ENCODE data around the gene ST8SIA6.
"Not testable (repeated sequence)": the region's sequence is repeated elsewhere in the genome, so short reads cannot be mapped to it uniquely, and the experiment has no call there.

Gene ST8SIA6

DNA sequence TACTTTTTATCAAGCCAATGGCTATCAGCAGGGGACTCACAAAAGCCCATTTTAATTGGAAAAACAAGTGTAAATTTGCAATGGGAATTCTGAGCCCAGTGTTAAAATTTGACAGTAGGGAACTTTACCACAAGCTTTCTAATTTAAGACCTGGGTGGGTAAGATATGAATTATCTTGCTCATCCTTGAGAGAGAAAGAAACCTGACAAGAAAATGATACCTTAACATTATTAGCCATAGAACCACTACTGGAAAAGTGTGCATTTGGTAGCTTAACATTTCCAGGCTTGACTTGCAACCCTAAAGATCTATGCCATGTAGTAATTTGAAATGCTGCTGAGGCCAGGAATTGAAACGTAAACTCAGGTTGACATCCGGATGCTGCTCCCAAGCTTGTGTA, 2.7 kb upstream of the ST8SIA6 start:
- DNase-seq (ENCODE audit: low read depth in 2 of 2), result no peak

DNA sequence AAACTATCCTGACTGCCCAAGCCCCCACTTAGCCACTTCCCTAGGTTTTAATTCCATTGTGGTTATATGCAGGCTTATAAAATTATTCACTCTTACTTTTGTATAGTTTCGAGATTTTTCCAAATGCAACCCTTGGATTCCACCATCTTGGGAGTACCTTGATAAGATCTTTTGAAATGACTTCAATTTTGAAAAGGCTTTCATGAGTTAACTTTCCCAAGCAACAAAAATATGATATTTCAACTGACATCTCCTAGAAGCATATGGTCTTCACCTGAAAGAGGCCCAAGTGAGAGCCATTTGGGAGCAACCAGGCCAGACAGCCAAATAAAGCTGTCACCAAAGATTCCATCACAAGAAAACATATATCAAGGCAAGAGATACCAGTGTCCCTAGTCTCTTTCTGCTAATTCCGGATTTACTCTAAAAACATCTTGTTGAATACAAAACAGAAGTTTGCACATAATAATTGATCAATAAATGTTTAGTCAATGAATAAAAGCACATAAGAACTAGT, 1.7 kb upstream of the ST8SIA6 start:
- DNase-seq (ENCODE audit: low read depth in 2 of 2), result no peak

DNA sequence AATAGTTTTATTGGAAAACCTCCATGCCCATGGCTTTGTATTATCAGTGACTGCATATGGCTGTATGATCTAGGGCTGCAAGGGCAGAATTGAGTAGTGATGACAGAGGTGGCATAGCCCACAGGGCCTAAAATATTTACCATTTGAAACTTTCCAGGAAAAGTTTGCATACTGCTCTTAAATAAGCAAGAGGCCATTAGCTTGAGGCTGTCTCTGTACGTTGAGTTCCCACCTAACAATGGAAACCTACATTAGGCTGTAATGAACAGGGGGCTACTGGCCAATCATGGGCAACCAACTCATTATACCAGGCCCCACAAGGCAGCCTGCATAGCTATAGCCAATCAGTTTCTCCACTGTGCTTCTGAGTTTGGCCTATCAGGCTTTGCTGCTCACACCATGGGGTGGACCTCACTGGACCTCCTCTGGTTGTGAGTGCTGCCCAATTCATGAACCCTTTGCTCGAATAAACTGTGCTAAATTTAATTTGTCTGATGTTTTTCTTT, 673 bp upstream of the ST8SIA6 start:
- no peak for DNase-seq (ENCODE audit: low read depth in 2 of 2)

DNA sequence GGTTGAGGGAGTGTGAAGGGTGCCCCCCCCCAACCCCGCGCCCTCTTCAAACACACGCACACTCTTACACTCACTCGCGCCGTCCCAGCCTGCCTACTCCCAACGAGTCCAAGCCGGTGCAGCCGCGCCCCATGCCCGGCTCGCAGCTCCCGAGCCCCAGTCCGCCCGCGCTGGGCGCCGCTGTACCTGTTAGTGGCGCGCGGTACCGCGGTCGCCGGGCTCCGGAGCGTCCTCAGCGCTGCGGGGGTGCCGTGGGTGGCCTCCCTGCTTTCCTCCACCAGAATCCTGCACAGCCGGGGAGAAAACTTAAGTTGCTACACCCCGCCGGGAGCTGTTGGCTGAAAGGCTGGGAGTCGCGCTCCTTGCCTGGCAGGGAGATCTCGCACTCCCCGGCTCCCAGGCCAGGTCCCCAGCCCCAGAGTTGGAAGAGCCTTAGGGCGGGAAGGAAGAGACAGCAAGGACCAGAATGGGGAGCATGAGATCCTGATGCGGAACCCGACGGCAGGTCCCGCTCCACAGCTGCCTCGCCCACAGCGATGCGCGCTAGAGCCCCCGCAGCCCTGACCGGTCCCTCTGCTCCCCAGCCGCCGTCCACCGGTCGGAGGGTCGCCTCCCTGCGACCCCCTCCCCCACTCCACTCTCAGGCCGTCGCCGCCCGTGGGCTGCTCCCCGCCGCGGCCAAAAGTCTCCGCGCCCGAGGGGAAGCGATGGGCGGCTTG, 863 bp downstream of the ST8SIA6 start:
- peak in 1 of 2 donors; percentile 34 for DNase-seq (ENCODE audit: low read depth in 2 of 2)

DNA sequence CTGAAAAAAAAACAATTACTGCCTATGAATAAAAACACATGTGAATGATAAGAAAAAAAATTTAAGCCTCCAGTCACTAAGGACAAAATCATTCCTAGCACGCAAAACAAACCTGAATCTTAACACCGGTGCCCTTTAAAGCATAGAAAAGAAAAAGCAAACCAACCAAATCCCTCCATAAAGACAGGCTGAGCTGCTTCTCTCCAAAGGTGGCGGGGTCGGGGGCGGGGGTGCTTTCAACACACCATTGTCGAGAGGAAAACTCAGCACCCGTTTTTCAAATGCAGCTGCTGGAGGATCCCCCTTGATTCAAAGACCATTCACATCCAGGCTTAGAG, 1.4 kb downstream of the ST8SIA6 start:
- DNase-seq (ENCODE audit: low read depth in 2 of 2), result no peak

DNA sequence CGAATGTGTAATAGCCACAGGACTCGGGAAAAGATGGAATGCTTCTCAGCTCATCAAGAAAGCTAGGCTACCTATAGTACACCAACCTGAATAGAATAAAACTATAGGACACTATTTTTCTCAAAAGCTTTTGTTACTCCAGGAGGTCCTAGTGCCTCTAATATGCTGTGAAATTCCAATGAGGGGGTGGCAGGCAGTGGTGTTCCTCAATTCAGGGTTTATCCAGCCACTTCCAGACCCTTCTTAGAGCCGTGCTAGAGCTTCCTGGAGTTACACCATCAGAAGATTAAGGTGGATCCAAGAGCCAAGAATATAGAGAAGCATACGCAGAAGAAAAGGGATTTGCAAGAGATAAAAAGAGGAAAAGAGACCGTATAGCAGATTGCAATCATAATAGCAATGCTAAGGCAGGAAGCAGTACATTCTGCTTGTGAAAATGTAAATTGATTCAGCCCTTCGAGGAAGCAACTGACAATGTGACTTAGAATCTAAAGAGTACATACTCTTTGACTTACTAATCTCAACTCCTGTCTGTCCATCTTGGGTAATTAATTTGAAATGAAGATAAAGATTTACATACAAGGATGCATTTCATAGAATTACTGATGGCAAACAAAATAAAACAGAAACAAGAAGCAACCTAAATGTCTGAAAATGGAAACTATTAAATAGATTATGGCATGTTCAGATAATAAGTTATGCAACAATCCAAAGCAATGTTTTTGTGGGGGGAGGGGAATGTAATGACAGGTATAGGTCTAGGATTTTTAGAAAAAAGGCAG, 2.1 kb downstream of the ST8SIA6 start:
- no peak for DNase-seq (ENCODE audit: low read depth in 2 of 2)

DNA sequence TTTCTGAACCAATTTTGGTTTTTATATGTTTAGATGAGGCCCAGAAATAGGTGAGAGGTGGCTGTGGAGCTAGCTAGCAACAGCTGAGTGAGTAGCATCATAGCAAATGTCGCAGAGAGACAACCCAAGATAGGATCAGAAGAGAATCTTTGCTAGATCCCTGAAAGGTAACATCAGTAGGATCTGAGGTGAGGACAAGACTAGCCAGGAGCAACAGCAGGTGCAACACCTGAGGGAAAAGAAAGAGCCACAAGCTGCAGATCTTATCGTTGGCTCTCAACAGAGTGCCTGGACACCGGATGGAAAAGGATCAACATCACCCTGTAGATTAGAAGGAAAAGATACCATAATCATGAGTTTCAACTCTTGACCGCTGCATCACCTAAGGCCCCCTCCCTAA, 4.4 kb downstream of the ST8SIA6 start:
- no peak for DNase-seq (ENCODE audit: low read depth in 2 of 2)

DNA sequence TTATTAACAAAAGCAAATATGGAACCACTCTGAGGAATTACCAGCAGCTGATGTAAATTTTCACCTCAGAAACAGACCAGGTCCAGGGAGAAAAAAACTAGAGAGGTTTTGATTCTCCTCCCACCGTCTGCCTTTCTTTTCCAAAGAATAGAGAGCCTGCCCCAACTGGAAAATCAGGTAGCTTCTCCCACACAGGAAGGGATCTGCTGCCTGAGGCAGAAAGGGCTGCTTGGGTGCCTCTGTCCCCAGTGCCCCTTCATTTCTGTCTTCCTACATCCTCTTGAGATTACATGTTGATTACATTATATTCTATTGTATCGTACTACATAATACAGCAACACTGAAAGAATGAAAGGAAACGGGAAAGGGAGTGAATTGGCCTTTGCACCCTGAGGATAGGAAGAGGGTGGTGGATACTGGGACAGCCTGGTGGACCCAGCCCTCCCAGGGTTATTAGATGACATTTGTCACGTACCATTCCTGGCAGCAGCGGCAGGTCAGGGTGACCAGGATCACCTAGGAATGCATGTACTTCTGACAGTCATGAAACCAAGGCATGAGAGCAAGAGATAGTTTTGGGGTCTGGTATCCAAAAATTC, 8.9 kb downstream of the ST8SIA6 start:
- DNase-seq (ENCODE audit: low read depth in 2 of 2), result no peak

DNA sequence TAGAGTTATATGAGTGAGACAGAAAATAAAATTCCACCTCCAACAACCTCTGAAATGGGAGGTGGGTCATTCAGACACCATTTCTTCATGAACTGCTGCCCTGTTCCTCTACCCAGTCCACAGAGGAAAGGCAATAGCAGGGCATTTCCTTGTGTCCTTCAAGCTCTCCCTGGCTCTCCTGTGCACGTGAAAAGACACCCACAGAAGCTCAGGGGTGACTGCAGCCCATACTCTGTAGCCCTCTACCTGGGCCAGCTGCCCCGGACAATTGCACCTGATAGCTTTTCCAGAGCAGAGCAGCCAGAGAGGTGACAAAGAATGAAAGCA, 10.0 kb downstream of the ST8SIA6 start:
- no peak for DNase-seq (ENCODE audit: low read depth in 2 of 2)

DNA sequence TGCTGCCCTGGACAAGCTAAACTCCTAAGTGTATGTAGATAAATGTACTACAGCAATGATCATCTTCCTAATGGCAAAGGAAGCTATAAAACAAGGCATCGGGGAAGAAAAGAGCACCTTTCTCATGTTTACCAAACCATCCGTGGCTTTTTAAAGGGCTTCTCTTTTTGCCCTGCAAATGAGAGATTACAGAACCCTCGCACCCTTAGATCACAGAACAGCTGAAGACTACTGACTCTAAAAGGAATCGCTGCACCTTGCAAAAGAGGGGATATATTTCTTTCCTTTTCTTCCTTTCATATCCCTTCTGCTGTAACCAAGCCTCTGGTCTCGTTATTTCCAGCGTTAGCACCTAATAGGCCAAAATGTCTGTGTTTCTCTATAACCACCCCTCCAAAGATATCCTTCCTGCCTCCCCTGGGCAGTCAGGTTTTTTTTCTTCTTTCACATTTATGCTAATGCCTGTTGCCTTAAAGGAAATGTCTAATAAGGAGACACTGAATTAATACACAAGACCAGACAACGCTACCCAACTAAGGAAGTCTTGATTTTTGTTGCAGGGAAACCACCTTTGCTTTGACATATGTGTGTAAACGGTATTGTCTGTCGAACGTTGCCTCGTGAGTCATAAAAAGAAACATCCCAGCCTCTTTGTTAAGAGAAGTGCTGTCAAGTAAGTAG, 10.5 kb downstream of the ST8SIA6 start:
- no peak for DNase-seq (ENCODE audit: low read depth in 2 of 2)

DNA sequence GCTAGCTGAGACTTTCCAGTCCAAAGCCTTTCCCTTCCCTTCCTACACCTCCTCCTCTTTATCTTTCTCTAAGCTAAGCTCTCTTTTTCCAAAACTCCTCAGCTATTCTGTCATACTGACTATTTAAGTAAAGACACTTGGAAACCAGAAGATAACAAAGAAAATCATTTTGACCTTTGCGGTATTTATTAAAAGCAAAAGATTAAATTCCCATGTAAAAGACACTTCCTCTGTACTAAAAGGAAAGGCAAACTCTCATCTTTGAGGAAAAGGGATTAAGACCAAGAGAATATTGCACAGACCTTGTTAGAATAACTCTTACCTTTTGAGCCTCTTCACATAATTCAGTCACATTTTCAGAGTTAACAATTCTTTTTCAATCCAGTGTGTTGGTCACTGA, 15.8 kb downstream of the ST8SIA6 start:
- DNase-seq (ENCODE audit: low read depth in 2 of 2), result no peak

DNA sequence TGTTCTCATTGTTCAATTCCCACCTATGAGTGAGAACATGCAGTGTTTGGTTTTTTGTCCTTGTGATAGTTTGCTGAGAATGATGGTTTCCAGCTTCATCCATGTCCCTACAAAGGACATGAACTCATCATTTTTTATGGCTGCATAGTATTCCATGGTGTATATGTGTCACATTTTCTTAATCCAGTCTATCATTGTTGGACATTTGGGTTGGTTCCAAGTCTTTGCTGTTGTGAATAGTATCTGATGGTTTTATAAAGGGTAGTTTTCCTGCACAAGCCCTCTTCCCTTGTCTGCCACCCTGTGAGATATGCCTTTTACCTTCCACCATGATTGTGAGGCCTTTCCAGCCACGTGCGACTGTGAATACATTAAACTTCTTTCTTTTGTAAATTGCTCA, 17.8 kb downstream of the ST8SIA6 start:
- DNase-seq (ENCODE audit: low read depth in 2 of 2), result not testable (repeated sequence)

DNA sequence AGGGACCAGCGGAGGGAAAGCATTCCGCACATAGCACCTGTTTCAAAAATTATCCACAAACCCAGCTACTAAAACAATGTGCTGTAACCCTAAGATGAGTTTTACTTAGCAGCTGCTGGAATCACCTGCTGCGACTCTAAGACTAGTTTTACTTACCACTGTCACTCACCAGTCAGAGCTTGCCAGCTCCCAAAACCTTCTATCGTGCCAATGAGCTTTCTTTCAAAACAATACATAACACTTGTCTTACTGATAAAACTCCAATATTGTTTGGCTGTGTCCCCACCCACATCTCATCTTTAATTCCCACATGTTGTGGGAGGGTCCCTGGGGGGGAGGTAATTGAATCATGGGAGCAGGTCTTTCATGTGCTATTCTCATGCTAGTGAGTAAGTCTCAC, 18.4 kb downstream of the ST8SIA6 start:
- no peak for DNase-seq (ENCODE audit: low read depth in 2 of 2)

DNA sequence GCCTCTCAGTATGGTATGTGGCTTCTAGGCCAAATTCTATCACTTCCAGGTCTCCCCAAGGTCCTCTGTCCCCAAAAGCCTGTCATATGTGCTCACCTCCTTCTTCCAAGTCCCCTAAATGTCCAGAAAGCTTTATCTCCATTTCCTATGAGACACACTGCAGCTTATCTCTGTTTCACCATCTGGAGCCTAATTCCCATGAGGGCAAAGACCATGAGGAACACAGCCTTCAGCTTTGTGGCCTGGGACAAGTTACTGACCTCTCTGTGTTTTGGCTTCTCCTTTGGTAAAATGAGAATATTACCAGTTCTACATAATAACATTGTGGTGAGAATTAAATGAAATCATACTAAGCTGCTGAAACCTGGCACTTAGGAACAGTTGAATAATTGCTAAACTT, 19.2 kb downstream of the ST8SIA6 start:
- no peak for DNase-seq (ENCODE audit: low read depth in 2 of 2)

DNA sequence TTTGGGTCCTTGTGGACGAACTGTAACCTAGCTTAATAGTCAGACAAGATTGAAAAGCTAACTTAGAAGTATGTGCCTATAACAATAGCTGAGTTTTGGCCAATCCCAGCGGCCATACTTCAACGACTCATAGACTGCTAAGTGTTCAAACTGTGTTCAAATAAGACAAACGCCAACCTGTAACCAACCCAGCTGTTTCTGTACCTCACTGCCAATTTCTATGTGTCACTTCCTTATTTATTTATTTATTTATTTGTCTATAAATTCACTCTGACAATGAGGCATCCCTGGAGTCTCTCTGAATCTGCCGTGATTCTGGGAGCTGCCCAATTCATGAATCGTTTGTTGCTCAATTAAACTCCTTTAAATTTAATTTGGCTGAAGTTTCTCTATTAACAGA, 21.7 kb downstream of the ST8SIA6 start:
- DNase-seq (ENCODE audit: low read depth in 2 of 2), result no peak

DNA sequence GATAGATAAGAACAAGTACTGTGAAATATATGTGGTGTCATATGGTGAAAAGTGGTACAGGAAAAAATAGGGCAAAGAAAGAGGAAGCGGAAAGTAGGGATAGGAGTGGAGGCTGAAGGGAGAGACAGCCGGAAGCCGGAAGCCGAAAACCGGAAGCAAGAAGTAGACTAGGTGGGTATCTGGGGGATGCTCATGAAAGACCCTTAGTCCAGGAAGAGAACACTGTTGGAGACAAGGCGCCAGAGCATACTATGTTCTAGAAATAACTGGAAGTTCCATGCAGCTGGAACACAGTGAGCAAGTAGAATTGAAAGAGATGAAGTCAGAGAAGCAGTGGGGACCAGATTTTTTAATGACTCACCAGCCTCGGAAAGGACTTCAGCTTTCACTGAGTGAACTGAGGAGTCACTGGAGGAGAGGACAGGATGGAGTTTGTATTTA, 22.5 kb downstream of the ST8SIA6 start:
- DNase-seq (ENCODE audit: low read depth in 2 of 2), result no peak

DNA sequence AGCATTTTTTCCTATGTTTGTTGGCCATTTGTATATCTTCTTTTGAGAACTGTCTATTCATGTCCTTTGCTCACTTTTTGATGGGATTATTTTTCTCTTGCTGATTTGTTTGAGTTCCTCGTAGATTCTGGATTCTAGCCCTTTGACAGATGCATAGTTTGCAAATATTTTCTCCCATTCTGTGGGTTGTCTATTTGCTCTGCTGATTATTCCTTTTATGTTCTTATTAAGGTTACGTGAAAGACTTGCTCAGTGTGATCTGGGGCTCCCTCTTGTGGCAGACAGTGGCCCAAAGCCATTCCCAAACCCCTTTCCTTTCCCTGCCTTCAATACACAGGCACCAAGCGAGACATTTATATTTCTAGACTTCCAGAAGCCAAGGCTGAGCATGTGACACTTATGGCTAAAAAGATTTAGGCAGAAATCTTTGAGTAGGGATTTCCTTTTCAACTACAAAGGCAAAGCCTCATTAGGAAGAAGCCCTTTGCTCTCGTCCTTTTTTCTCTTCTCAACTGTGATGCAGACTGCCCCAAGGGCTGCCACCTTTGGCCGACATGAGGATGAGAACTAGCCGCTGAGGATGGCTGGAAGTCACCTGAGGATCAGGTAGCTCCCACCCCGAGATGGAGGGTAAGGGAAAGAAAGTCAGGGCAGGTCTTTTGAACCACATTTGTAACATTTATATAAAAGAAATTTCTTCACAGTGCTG, 23.6 kb downstream of the ST8SIA6 start:
- DNase-seq (ENCODE audit: low read depth in 2 of 2), result peak; percentile 42 to 44

DNA sequence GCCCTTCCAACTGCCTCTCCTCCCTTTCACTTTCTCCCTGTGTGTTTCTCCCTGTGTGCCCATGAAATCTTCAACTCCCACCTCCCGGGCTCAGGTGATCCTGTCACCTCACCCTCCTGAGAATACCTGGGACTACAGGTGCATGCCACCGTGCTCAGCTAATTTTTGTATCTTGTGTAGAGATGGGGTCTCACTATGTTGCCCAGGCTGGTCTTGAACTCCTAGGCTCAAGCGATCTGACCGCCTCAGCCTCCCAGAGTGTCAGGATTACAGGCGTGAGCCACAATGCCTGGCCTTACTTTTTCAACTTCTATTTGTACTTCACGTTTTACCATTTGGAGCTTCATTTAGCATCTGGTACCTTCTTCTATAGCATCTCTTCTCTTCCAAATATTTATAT, 24.9 kb downstream of the ST8SIA6 start:
- no peak for DNase-seq (ENCODE audit: low read depth in 2 of 2)

DNA sequence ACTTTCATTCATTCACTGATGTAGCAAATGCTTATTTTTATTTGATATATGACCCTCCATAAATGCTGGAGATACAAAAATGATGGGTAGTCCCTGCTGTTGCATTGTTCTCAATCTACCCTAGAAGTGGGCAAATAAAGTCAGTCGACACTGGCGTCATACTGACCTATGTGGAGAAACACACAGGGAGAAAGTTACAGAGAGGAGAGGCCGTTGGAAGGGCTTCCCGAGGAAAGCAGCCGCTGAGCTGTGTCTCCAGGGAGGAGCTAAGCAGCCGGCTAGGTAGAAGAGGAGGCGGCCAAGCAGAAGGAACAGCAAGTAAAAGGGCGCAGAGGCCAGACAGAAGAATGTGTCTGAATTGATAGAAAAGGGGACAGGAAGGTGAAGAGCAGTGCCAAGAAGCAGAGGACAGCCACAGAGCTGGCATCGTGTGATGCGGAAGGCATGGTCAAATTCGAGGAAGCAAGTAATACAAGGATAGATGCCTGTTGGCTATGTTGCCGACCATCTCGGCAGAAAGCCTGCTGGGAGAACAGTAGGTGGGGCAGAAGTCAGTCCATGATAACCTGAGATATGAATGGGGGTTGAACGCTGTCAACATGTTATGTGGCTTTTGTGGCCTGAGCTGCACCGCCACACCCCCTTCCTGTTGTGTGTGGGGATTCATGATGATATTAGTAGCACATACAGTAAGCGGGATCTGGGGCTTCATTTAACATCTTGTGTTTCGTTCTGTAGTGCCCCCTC, 25.9 kb downstream of the ST8SIA6 start:
- peak; percentile 60 to 67 for DNase-seq (ENCODE audit: low read depth in 2 of 2)

DNA sequence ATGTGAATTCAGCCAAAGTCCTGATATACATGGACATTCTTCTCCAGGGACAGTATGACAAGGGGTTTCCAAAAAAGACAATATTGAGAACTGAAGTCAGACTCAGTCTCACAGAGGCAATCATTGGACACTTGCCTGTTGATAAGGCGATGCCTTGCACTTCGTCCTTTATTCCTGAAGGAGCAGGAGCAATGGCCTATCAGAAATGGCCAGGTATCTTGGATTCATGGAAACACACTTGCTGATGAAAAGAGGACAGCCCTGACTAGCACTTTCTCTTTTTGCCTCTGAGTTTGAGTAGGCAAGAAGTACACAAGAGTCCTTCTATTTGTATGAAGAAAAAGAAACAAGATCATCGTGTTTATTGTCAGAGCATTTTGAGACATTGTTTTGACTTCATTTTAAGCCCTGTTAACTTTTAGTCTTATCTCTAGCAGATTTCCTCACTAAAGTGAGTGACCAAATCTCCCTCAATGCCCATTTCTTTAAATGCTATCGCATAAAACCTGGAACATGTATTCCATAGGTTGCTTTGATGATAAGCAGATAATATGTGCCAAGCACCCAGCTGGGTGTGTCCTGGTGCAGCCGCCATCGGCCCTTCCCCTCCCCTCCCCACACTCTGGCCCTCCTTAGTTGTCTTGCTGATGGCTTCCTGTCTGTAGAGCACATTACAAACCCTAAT, 26.6 kb downstream of the ST8SIA6 start:
- no peak for DNase-seq (ENCODE audit: low read depth in 2 of 2)
